GM23338 (cell line): ENCODE data around the gene CFAP92. TPM values are rescaled to one million over a fixed set of nuclear protein-coding genes. Genes with fewer than 3 reads are reported as not detected.

ENCODE experiments used
- ATAC-seq: fragments of 200-7000 bp; cut with Tn5 transposase; 3 replicates; pipeline ENCODE4 v1.9.1; 2020
- DNase-seq: peaks from one replicate; pipeline ENCODE4 v3.0.0-alpha.2; 2015; ENCODE audit warnings: low spot score
- H2AFZ ChIP-seq: fragments of 200-600 bp; sonication (generic); 2 replicates; pipeline ENCODE4 v1.8.0; 2016; ENCODE audit warnings: antibody characterized with exemption, mild to moderate bottlenecking, moderate library complexity
- H3F3A ChIP-seq: fragments of 200-600 bp; sonication (generic); replicated peaks from 2 replicates; pipeline ENCODE4 v1.8.0; 2017; ENCODE audit warnings: antibody characterized with exemption, mixed run types, low read depth
- H3K27ac ChIP-seq: fragments of 200-600 bp; sonication (generic); 2 replicates; pipeline ENCODE4 v1.6.1; 2016; ENCODE audit warnings: low read depth
- H3K27me3 ChIP-seq: fragments of 200-600 bp; sonication (generic); 2 replicates; pipeline ENCODE4 v1.8.0; 2016; ENCODE audit warnings: mild to moderate bottlenecking, mixed run types, moderate library complexity; ENCODE audit not compliant: insufficient read depth
- H3K36me3 ChIP-seq: fragments of 200-600 bp; sonication (generic); 2 replicates; pipeline ENCODE4 v1.8.0; 2016; ENCODE audit warnings: mild to moderate bottlenecking; ENCODE audit not compliant: insufficient read depth
- H3K4me1 ChIP-seq: fragments of 200-600 bp; sonication (generic); 2 replicates; pipeline ENCODE4 v1.8.0; 2016; ENCODE audit warnings: mild to moderate bottlenecking, moderate library complexity; ENCODE audit not compliant: insufficient read depth
- H3K4me2 ChIP-seq: fragments of 200-600 bp; sonication (generic); 2 replicates; pipeline ENCODE4 v1.7.1; 2017; ENCODE audit warnings: mixed run types
- H3K4me3 ChIP-seq: fragments of 200-600 bp; sonication (generic); 2 replicates; pipeline ENCODE4 v1.6.1; 2016; ENCODE audit warnings: mixed run types
- H3K79me2 ChIP-seq: fragments of 200-600 bp; sonication (generic); replicated peaks from 2 replicates; pipeline ENCODE4 v1.8.0; 2017; ENCODE audit warnings: mild to moderate bottlenecking; ENCODE audit not compliant: insufficient read depth
- H3K9me2 ChIP-seq: fragments of 200-600 bp; sonication (generic); 2 replicates; pipeline ENCODE4 v1.8.0; 2017; ENCODE audit not compliant: insufficient read depth
- H4K20me1 ChIP-seq: fragments of 200-600 bp; sonication (generic); replicated peaks from 2 replicates; pipeline ENCODE4 v1.8.0; 2017; ENCODE audit warnings: mild to moderate bottlenecking; ENCODE audit not compliant: insufficient read depth
- H3K27ac Mint-ChIP-seq: 2 replicates; pipeline ENCODE4 v1.8.0; 2020; ENCODE audit warnings: inconsistent platforms, mild to moderate bottlenecking, moderate library complexity, mixed read lengths
- H3K27me3 Mint-ChIP-seq: 3 replicates; pipeline ENCODE4 v1.8.0; 2022; ENCODE audit warnings: low read depth, mild to moderate bottlenecking, moderate library complexity, mixed read lengths, inconsistent platforms; ENCODE audit not compliant: insufficient read depth, poor library complexity
- H3K36me3 Mint-ChIP-seq: 3 replicates; pipeline ENCODE4 v1.8.0; 2021; ENCODE audit warnings: low read depth, mild to moderate bottlenecking, inconsistent platforms, moderate library complexity, mixed read lengths
- H3K4me1 Mint-ChIP-seq: 3 replicates; pipeline ENCODE4 v1.8.0; 2020; ENCODE audit warnings: mild to moderate bottlenecking, inconsistent platforms, mixed read lengths
- H3K4me3 Mint-ChIP-seq: 3 replicates; pipeline ENCODE4 v1.8.0; 2021; ENCODE audit warnings: moderate library complexity, mild to moderate bottlenecking, inconsistent platforms, mixed read lengths
- H3K9me3 Mint-ChIP-seq: 3 replicates; pipeline ENCODE4 v1.8.0; 2020; ENCODE audit warnings: moderate library complexity, mild to moderate bottlenecking, inconsistent platforms, mixed read lengths
- CTCF ChIP-seq, 2 experiments: fragments of 200-600 bp in 1 of 2; sonication (generic) in 1 of 2; conservative IDR thresholded peaks; 2 replicates each; pipeline versions ENCODE4 v1.5.1 to v1.6.1; 2016 to 2017; ENCODE audit warnings: antibody characterized with exemption in 2 of 2, low read depth in 2 of 2, mild to moderate bottlenecking in 2 of 2, moderate library complexity in 1 of 2
- ETS1 ChIP-seq: IDR thresholded peaks from 2 replicates; pipeline ENCODE4 v1.6.1; 2016; ENCODE audit warnings: antibody characterized with exemption
- EZH2 ChIP-seq: fragments of 200-600 bp; sonication (generic); IDR thresholded peaks from one replicate; pipeline ENCODE4 v1.8.0; 2017; ENCODE audit warnings: antibody characterized with exemption, mild to moderate bottlenecking, low read depth; ENCODE audit not compliant: unreplicated experiment
- EZH2phosphoT487 ChIP-seq: fragments of 200-600 bp; sonication (generic); IDR thresholded peaks from one replicate; pipeline ENCODE4 v1.8.1; 2018; ENCODE audit warnings: antibody characterized with exemption; ENCODE audit not compliant: unreplicated experiment
- JUNB ChIP-seq: IDR thresholded peaks from one replicate; pipeline ENCODE4 v1.6.1; 2016; ENCODE audit warnings: antibody characterized with exemption; ENCODE audit not compliant: unreplicated experiment
- NANOG ChIP-seq: IDR thresholded peaks from 2 replicates; pipeline ENCODE4 v1.6.1; 2016; ENCODE audit warnings: antibody characterized with exemption, borderline replicate concordance
- POLR2AphosphoS5 ChIP-seq: IDR thresholded peaks from 2 replicates; pipeline ENCODE4 v1.6.1; 2016; ENCODE audit warnings: antibody characterized with exemption, low read depth
- REST ChIP-seq: IDR thresholded peaks from one replicate; pipeline ENCODE4 v1.6.1; 2018; ENCODE audit warnings: antibody characterized with exemption; ENCODE audit not compliant: unreplicated experiment
- STAT1 ChIP-seq: IDR thresholded peaks from one replicate; pipeline ENCODE4 v1.6.1; 2016; ENCODE audit warnings: antibody characterized with exemption; ENCODE audit not compliant: unreplicated experiment
- ZNF114 ChIP-seq: fragments of 250-450 bp; sonication (Bioruptor Pico); IDR thresholded peaks from 2 replicates; pipeline ENCODE4 v1.5.0; 2020; ENCODE audit warnings: mild to moderate bottlenecking, moderate library complexity
- ZNF331 ChIP-seq: fragments of 250-450 bp; sonication (Bioruptor Pico); IDR thresholded peaks from 2 replicates; pipeline ENCODE4 v1.5.0; 2020; ENCODE audit warnings: low read depth, mild to moderate bottlenecking, moderate library complexity
- ZNF462 ChIP-seq: fragments of 250-450 bp; sonication (Bioruptor Pico); IDR thresholded peaks from 2 replicates; pipeline ENCODE4 v1.5.0; 2020; ENCODE audit warnings: mild to moderate bottlenecking, moderate library complexity
- polyA plus RNA-seq: library from polyadenylated mRNA; unstranded; fragments of >200 nt; fragmentation: Nextera tagmentation; extraction: Ambion mirVana; gene quantifications from 2 replicates; pipeline ENCODE4 v1.2.1, GENCODE V29; 2016
- total RNA-seq: library from RNA; depleted of rRNA; stranded (reverse); fragments of >200 nt; shearing (Covaris generic); gene quantifications from 2 replicates; pipeline ENCODE4 v1.2.3, GENCODE V29; 2014

Gene CFAP92
- total and polyA plus RNA-seq, 2 experiments from 2014 or later: 1.6 to 2.3 TPM

- TF ChIP-seq ZNF462 (CRISPR knock-in tag) (no peak), JUNB (no peak), POLR2AphosphoS5 (no peak), ZNF331 (CRISPR knock-in tag) (no peak), STAT1 (no peak)
Measured at GRCh38 chr3:128967748-128968355, 26.0 kb downstream of the CFAP92 start (continued).

- Histone ChIP-seq H3K27ac (no peak overlapping the region), H3K79me2 (no peaks in the 10 kb centered on the region), H3K27me3 (no peaks in the 10 kb centered on the region), H3K36me3 (no peaks in the 10 kb centered on the region), H3F3A (no peaks in the 10 kb centered on the region), H3K4me1 (no peaks in the 10 kb centered on the region), H3K4me3 (no peak overlapping the region), H4K20me1 (no peaks in the 10 kb centered on the region), H2AFZ (no peak overlapping the region), H3K4me2 (no peak overlapping the region), H3K9me2 (no peaks in the 10 kb centered on the region)
- Mint-ChIP-seq H3K9me3 (no peaks in the 10 kb centered on the region; the same call in 2 of the 3 replicates), H3K4me3 (no peak overlapping the region), H3K27me3 (peaks cover 7% of the 10 kb centered on the region), H3K36me3 (no peaks in the 10 kb centered on the region), H3K27ac (no peak overlapping the region), H3K4me1 (peaks cover 4% of the 10 kb centered on the region; the same call in 1 of the 3 replicates)
- TF ChIP-seq STAT1: no peak
- TF ChIP-seq CTCF (conservative IDR thresholded peaks at IDR 0.05; ENCODE audit: low read depth in 2 of 2): no peak
- no peak for TF ChIP-seq JUNB
- no peak for TF ChIP-seq NANOG
- no peak for TF ChIP-seq ZNF114 (CRISPR knock-in tag)
- TF ChIP-seq EZH2phosphoT487: no peak
- no peak for TF ChIP-seq REST
- no peak for TF ChIP-seq ETS1
- TF ChIP-seq EZH2: no peak
- ATAC-seq (no peak), DNase-seq (no peak)
Measured at GRCh38 chr3:128965818-128966217, 28.1 kb downstream of the CFAP92 start.
